Esophagus muscularis mucosa (tissue), 4 donors: ENCODE results near the gene SLC4A5. TPM values are rescaled to one million over a fixed set of nuclear protein-coding genes. Genes with fewer than 3 reads are reported as not detected.
"Not testable (repeated sequence)": the region's sequence is repeated elsewhere in the genome, so short reads cannot be mapped to it uniquely, and the experiment has no call there.

Experiments used
- DNase-seq: peaks from one replicate; pipeline ENCODE4 v3.0.0-alpha.2; 2017; ENCODE audit errors: extremely low spot score
- H3K27ac ChIP-seq, 4 donors: fragments of 200-600 bp; sonication (generic); replicated peaks in 1 of 4; 1 replicate in 3 of 4; 2 replicates in 1 of 4; pipeline ENCODE4 v1.5.1; 2016 to 2019; ENCODE audit warnings: mild to moderate bottlenecking in 1 of 4
- H3K27me3 ChIP-seq, 4 donors: fragments of 200-600 bp; sonication (generic); one replicate each; pipeline versions ENCODE4 v1.5.1 to v1.6.0; 2016 to 2019
- H3K36me3 ChIP-seq, 4 donors: fragments of 200-600 bp; sonication (generic); one replicate each; pipeline ENCODE4 v1.5.1; 2016 to 2019
- H3K4me1 ChIP-seq, 4 donors: fragments of 200-600 bp; sonication (generic); one replicate each; pipeline ENCODE4 v1.5.1; 2016 to 2019
- H3K4me3 ChIP-seq, 4 donors: fragments of 200-600 bp; sonication (generic); 1 replicate in 2 of 4; 2 replicates in 2 of 4; pipeline ENCODE4 v1.5.1; 2016 to 2019; ENCODE audit warnings: mild to moderate bottlenecking in 4 of 4, moderate library complexity in 1 of 4
- H3K9me3 ChIP-seq, 4 donors: fragments of 200-600 bp; sonication (generic); 1 replicate in 3 of 4; 2 replicates in 1 of 4; pipeline ENCODE4 v1.5.1; 2016 to 2019
- CTCF ChIP-seq, 3 experiments: fragments of 200-600 bp in 2 of 3; fragments of 450-650 bp in 1 of 3; sonication (generic) in 2 of 3; IDR thresholded peaks; one replicate each; pipeline ENCODE4 v1.5.1; 2017 to 2019; ENCODE audit warnings: antibody characterized with exemption in 3 of 3, mild to moderate bottlenecking in 2 of 3, moderate library complexity in 1 of 3
- EP300 ChIP-seq: sonication (generic); formaldehyde crosslinking; IDR thresholded peaks from one replicate; pipeline ENCODE4 v1.6.1; 2017; ENCODE audit warnings: antibody characterized with exemption
- POLR2A ChIP-seq: fragments of 450-650 bp; IDR thresholded peaks from one replicate; pipeline ENCODE4 v1.6.1; 2017; ENCODE audit warnings: antibody characterized with exemption, moderate library complexity, mild to moderate bottlenecking, low read depth
- POLR2AphosphoS5 ChIP-seq, 2 donors: sonication (generic); formaldehyde crosslinking; IDR thresholded peaks; one replicate each; pipeline ENCODE4 v1.6.1; 2017; ENCODE audit warnings: antibody characterized with exemption in 2 of 2
- WGBS: methylation state at CpG from one replicate; pipeline ENCODE4 v1.1.5; 2018; 5-methylcytosine and 5-hydroxymethylcytosine counted together
- intact Hi-C: fragments of 100-400 bp; cut with DNase I; formaldehyde crosslinking; loops from one replicate; pipeline ENCODE4 v1.15.1; 2023
- total RNA-seq, 4 donors: library from RNA; depleted of rRNA; stranded (reverse); fragments of >200 nt; gene quantifications; one replicate each; pipeline versions ENCODE4 v1.1.0 to v1.2.1, GENCODE V29; 2016

The SLC4A5 gene
- total RNA-seq, 4 donors from 2014 or later = 0.50 to 1.8 (median 1.4) TPM

DNA sequence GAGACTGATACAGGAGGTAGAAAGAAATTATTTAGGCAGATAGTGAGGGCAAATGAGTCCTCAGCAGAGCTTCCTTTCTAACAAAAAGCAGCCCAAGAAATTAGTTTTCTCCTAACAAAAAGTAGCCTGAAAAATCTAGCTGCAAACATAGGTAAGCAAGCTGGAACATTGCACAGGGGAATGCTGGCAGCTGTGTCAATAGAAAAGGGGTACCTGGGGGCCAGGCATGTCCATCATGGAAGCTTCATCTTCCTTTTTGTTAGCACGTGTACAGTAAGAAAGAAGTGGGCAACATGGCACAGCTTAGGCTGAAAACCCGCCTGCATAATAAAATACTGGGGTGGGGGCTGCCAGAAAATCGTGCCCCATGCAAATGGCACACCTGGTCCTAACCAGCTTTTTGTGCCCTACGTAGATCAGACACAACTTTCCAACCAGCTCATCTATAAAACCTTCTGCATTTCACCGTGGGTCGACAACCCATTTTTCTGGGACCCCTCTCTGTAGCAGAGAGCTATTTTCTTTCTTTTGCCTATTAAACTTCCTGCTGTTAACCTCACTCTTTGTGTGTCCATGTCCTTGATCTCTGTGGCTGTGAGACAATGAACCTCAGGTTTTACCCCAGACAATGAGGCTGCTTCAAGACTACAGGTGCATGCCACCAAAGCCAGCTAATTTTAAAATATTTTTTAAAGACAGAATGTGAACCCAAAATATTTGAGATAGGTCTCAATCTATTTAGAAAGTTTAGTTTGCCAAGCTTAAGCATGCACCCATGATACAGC is 151.4 kb downstream of the SLC4A5 start:
- Histone ChIP-seq H3K9me3 (no peaks in the 10 kb centered on the region), H3K27ac (no peak overlapping the region), H3K4me1 (peaks cover 0 to 9% (median 3%) of the 10 kb centered on the region in 4 donors), H3K36me3 (no peaks in the 10 kb centered on the region), H3K27me3 (no peaks in the 10 kb centered on the region), H3K4me3 (no peak overlapping the region)
- intact Hi-C loops = no loop called here
- no peak for TF ChIP-seq EP300
- TF ChIP-seq CTCF (IDR thresholded peaks at IDR 0.05) = no peak
- TF ChIP-seq POLR2AphosphoS5 (IDR thresholded peaks at IDR 0.05) = no peak
- TF ChIP-seq POLR2A = no peak
- 78% methylated on average over 6 of the region's 6 CpGs for WGBS
- DNase-seq = no peak

GRCh38 chr2:74188696-74189095 is 154.5 kb downstream of the SLC4A5 start:
- TF ChIP-seq EP300 = no peak
- TF ChIP-seq CTCF (IDR thresholded peaks at IDR 0.05) = no peak
- no peak for TF ChIP-seq POLR2AphosphoS5 (IDR thresholded peaks at IDR 0.05)
- no peak for TF ChIP-seq POLR2A
- no peak overlapping the region for H3K27ac ChIP-seq
- no peaks in the 10 kb centered on the region for H3K9me3 ChIP-seq
- no peaks in the 10 kb centered on the region for H3K36me3 ChIP-seq
- no peaks in the 10 kb centered on the region for H3K27me3 ChIP-seq
- H3K4me1 ChIP-seq = peaks cover 0 to 9% (median 3%) of the 10 kb centered on the region in 4 donors
- DNase-seq = no peak
- 96% methylated on average over 3 of the region's 3 CpGs for WGBS
- H3K4me3 ChIP-seq = no peak overlapping the region
- intact Hi-C loops = no loop called here

DNA sequence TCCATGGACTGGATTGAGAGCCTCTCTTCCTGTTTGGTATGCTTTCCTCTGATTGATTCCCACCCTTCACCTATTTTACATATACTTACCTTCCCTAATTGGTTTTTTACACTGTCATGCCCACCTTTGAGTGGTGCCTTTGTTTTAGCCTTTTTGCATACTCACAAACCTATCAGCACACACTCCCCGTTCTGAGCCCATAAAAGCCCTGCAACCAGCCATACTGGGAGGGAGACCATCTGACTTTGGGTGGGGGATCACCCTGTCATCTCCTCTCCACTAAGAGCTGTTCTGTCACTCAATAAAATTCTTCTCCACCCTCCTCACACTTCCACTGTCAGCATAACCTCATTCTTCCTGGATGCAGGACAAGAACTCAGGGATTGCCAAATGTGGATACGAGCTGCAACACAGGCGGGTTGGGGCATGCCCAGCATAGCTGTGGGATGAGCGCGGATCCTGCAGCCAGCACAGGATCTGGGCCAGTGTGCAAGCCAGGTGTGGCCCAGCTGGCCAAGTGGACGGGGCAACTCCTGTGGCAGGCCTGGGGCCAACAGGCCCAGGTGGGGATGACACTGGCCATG is 155.1 kb downstream of the SLC4A5 start:
- peak in 1 of 2 donors; percentile 23 for TF ChIP-seq POLR2AphosphoS5 (IDR thresholded peaks at IDR 0.05)
- no peak for TF ChIP-seq CTCF (IDR thresholded peaks at IDR 0.05)
- 79% methylated on average over 6 of the region's 6 CpGs for WGBS
- H3K27ac ChIP-seq = peak overlapping the region in 2 of 4 donors; percentile 4 to 31
- no peak for DNase-seq
- no peaks in the 10 kb centered on the region for H3K36me3 ChIP-seq
- no peak overlapping the region for H3K4me3 ChIP-seq
- H3K9me3 ChIP-seq = no peaks in the 10 kb centered on the region
- H3K27me3 ChIP-seq = no peaks in the 10 kb centered on the region
- H3K4me1 ChIP-seq = peaks cover 0 to 9% (median 3%) of the 10 kb centered on the region in 4 donors
- intact Hi-C loops = no loop called here

- H3K27me3 ChIP-seq, H3K36me3 ChIP-seq, DNase-seq, intact Hi-C loops, H3K9me3 ChIP-seq, H3K27ac ChIP-seq, H3K4me3 ChIP-seq, H3K4me1 ChIP-seq: not testable (repeated sequence)
- WGBS = 96% methylated on average over 15 of the region's 15 CpGs
Observed at GRCh38 chr2:74186706-74187105, 156.5 kb downstream of the SLC4A5 start.

- no peak for DNase-seq
- H3K9me3 ChIP-seq = no peaks in the 10 kb centered on the region
- TF ChIP-seq EP300 = no peak
- TF ChIP-seq CTCF (IDR thresholded peaks at IDR 0.05) = no peak
- no peak for TF ChIP-seq POLR2A
- TF ChIP-seq POLR2AphosphoS5 (IDR thresholded peaks at IDR 0.05) = no peak
- no peaks in the 10 kb centered on the region for H3K36me3 ChIP-seq
- intact Hi-C loops = no loop called here
- 71% methylated on average over 9 of the region's 9 CpGs for WGBS
- H3K4me1 ChIP-seq = peaks cover 0 to 9% (median 3%) of the 10 kb centered on the region in 4 donors
- no peak overlapping the region for H3K4me3 ChIP-seq
- peak overlapping the region in 2 of 4 donors; percentile 29 to 40 for H3K27ac ChIP-seq
- no peaks in the 10 kb centered on the region for H3K27me3 ChIP-seq
Observed at GRCh38 chr2:74186038-74186437, 157.2 kb downstream of the SLC4A5 start.
